ENCODE measurements around the gene CDC34.
A peak's percentile ranks its signal among the peaks of the same experiment; 100 is the strongest.

Gene CDC34

DNA sequence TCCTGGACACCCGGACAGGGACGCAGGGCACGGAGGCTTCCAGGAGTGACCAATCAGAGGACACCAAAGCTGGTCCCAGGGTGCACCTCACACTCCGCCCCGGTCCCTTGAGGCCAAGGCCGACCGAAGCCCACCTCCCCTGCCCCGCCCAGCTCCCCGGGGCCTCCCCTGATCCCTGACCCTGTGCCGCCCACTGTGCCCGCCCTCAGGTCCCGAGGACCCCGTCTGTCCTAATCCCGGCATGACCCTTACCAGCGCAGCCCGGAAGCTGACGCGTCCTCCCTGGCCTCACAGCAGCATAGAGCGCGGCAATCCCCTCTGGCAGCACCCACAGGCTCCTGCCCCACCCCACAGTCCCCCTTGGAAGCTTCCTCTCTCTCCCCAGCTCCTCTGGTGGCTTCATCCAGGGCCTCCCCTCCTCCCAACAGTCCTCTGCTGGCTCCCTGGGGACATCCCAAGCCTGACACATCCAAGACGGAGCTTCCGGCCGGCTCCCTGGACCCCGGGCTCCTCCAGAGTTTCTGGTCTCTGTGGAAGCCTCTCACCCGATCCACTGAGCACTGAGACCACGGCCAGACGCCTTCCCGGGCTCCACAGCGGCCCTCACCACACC, 7.4 kb upstream of the CDC34 start:
- DNase-seq, result peak; percentile 43

DNA sequence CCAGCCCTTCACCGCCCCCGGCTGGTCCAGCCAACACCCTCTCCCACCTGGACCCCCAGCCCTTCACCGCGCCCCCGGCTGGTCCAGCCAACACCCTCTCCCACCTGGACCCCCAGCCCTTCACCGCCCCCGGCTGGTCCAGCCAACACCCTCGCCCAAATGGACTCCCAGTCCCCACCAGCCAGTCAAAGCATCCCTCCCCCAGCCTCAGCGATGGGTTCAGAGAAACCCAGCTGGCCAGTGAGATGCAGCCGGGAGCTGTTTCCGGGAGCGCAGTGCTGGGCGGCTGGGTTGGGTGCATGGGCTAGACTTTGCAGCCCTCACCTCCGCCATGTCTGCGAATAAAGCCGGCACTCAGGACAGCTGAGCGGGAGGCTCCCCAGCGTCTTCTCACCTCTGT, 6.5 kb upstream of the CDC34 start:
- no peak for DNase-seq

GRCh38 chr19:525857-526419, 5.6 kb upstream of the CDC34 start:
- DNase-seq, result no peak

DNA sequence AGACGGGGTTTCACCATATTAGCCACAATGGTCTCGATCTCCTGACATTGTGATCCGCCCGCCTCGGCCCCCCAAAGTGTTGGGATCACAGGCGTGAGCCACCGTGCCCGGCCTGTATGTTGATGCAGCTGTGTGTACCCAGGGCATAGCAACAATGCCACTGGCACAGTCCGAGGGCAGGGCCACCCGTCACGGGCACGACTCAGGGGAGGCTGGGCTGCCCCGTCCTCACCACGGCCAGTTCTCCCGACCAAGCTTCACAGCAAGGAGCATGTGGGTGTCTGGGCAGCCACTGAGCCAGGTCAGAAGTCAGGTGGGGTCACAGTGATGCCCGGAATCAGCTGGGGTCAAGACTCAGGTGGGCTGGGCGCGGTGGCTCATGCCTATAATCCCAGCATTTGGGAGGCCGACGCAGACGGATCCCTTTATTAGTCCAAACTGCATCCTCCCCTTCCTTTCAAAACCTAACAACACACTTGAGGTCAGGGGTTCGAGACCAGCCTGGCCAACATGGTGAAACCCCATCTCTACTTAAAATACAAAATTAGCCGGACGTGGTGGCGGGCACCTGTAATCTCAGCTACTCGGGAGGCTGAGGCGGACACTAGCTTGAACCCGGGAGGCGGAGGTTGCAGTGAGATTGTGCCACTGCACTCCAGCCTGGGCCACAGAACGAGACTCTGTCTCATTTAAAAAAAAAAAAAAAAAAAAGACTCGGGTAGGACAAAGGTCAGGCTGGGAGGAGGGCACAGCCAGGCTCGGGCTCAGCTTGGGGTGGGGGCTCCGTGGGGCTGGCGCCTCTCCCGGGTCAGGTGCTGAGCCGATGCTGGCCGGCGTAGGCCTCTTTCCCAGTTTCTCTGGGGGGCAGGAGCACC, 1.2 kb upstream of the CDC34 start:
- DNase-seq, result no peak

DNA sequence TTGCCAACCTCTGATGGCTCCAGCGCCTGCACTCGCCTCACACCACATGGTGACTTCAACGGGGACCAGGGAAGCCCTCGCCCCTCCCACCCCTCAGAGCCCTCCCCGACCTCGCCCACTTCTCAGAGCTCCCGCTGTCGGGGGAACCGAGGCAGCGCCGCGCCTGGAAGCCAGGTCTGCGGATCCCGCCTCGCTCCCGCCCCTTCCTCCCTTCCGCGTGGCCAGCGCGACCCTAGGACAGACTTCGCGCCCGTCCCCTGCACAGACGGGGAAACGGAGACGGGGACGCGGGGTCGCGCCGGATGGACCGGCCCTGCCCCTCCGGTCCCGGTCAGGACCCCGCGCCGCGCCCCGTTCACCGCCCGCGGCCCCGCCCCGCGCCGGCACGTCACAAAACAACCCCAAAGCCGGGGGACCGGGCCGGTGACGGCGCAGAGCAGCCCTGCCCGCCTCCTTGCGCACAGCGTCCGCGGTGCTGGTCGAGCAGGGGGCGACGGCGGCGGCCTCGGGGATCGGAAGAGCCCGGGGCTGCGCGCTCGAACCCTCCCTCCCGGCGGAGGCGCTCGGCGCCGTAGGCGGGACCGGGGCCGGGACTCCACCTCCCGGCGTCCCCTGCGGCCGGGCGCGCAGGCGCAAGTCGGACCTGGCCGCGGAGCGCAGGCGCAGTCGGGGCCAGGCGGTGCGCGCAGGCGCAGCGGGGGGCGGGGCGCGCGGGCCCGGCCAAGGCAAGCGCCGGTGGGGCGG, 379 bp upstream of the CDC34 start:
- peak; percentile 93 for DNase-seq

DNA sequence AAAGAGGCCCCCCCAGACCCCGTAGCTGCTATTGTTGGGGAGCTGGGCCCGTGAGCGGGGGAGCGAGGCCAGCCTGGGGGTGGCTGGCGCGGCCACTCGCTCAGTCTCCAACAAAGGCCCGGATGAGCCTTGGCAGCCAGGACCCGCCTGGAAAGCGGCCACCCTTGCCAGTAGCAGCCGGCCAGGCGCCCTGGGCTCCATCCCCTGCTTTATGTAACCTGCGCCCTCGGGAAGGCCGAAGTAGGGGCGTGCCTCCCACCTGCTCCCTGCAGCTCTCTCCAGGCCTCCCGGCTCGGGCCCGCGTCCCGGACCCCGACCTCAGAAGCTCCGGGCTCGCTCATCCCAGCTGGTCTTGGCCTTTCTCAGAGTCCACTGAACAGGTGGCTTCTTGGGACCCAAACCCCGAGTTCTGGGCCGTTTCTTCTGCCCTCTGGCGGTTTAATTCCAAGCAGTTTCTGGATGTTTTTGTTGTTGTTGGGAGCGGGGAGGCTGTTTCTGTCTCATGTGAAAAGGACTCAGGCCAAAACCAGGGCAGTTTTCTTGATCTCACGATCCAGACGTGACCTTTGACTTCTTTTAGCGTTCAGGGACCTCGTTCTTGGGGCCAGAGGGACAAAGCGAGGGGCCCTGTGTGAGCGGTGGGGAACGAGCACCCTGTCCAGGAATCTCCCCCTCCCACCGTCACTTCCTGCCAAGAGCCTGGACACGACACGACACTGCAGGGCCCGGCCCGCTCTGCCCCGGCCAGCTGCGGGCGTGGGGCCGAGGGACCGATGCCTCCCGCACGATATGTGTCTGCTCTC, 1.2 kb downstream of the CDC34 start:
- peak; percentile 54 for DNase-seq

- peak; percentile 80 for DNase-seq
Measured at GRCh38 chr19:533364-534058, 2.0 kb downstream of the CDC34 start.

GRCh38 chr19:534088-534487, 2.5 kb downstream of the CDC34 start:
- DNase-seq, result no peak

DNA sequence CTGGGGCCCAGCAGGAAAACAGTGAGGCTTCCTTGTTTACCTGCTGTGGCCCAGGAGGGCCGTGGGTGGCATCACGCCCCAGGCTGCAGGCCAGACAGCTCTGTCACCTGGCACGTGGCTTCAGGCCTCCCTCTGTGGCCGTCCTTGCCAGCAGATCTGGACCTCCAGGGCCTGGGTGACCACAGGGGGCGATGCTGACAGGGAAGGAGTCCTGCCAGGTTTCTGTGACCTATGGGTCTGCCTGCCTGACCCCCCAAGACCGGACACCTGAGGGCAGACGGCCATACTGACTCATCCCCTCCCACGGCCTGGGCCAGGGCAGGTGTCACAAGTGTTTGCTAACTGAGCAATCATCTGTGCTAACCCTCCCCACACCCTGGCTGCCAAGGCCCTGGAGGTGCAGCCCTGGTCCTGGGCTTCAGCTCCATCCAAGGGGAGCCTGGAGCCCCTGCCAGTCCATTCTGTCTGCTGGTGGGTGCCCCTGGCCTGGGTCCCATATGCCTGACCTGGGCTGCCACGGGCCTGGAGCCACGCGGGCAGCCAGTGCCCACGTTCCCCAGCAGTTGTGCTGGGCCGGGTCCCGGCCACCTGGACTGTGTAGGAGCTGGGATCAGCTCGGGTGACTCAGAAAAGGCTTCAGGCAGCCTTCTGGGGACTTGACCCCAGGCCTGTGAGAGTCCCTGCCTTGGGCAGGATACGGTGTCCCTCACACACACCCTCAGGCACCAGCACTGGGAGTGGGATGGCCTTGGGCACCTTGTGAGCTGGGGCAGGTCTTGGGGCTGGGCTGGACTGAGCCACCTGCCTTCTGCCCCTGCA, 3.7 kb downstream of the CDC34 start:
- DNase-seq, result no peak

- no peak for DNase-seq
Measured at GRCh38 chr19:536031-536880, 4.7 kb downstream of the CDC34 start.

DNA sequence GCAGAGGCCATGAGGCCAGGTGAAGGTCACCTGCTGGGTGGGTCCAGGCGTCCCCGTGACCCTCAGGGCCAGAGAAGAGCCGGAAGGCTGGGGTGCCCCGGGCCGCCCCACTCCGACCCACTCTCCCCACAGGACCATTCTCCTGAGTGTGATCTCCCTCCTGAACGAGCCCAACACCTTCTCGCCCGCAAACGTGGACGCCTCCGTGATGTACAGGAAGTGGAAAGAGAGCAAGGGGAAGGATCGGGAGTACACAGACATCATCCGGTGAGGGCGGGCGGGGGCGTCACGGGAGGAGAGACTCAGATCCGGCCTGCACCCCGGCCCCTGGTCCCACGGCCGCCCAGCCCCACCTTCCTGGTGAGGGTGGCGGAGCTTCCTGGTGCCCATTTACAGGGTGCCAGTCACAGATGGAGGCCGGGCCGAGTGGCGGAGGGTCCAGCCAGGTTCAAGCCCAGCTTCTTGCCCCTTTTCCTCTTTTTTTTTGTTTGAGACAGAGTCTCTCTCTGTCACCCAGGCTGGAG, 5.4 kb downstream of the CDC34 start:
- no peak for DNase-seq

DNA sequence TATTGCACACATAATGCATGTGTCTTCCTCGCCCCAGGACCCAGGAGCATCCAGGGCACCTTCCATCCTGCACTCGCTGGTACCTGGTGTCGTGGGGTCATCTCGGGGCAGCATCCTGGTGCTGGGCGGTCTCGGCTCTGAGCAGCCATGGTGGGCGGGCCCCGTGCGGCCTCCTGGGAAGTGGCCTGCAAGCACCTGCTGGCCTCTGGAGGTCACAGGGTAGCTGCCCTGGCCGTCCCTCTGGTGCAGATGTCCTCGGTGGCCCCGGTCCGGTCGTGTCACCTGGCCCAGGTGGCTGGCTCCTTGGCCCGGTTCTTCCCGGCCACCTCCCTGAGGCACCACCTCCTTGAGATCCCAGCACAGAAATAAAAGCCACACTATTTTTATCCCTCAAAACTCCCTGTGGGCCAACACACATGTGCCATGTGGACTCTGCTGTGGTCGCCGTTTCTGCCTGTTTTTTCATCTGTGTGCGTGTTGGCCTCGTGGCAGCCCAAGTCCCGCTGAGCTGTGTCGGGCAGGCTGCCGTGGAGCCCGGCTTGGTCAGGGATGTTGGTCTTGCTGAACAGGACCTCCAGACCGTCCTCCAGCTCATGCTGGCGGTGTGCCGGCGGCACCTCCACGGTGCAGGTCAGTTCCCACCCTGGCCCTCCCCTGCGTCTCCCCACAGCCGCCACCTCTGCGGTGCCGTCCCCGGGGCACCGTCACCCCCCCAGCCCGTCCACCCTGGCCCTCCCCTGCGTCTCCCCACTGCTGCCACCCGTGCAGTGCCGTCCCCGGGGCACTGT, 7.3 kb downstream of the CDC34 start:
- DNase-seq, result no peak

DNA sequence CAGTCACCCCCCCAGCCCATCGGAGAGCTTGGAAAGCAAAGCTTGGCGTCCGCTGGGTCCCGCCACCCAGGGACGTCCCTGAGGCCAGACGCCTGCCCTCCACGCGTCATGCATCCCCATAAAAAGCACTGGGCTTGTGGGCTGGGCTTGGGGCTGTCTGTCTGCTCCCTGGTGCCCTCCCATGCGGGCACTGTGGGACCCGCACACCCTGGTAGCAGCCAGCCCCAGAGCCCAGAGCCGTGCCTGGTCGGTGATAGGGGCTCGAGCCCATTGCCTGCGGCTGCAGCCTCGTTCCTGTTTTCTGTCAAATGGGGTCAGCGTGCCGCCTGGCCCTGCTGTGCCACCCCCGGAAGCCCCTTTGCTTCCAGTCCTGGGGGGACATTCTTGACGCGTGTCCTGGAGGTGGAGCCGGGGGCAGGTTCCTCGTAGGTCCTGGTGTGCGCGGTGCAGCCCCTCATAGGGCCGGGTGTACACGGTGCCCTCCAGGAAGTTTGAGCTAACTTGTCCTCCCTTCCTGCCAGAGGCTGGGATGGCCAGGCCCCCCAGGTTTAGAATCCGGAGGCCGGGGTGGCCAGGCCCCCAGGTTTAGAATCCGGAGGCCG, 8.0 kb downstream of the CDC34 start:
- DNase-seq, result no peak

DNA sequence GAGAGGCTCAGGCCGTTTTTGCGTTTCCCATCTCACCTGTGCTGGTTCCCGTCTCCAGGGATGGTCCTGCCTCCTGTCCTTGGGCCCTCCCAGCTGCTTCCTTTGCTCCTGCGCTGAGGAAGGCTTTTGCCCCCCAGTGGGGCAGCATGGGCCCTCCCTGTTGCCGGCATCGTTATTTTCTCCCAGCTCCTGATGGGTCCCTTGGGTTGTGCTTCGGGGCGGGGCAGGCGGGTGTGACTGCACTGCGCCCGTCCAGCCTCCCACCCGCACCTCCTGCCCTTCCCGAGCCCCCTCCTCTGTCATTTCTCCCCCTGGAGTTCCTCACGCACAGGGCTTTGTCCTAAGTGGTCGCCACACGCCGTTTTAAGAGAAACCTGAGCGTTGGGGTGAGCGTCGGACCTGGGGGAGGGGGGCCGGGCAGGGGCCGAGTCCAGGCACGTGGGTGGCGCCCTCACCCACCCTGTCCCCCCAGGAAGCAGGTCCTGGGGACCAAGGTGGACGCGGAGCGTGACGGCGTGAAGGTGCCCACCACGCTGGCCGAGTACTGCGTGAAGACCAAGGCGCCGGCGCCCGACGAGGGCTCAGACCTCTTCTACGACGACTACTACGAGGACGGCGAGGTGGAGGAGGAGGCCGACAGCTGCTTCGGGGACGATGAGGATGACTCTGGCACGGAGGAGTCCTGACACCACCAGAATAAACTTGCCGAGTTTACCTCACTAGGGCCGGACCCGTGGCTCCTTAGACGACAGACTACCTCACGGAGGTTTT, 9.5 kb downstream of the CDC34 start:
- DNase-seq, result no peak

DNA sequence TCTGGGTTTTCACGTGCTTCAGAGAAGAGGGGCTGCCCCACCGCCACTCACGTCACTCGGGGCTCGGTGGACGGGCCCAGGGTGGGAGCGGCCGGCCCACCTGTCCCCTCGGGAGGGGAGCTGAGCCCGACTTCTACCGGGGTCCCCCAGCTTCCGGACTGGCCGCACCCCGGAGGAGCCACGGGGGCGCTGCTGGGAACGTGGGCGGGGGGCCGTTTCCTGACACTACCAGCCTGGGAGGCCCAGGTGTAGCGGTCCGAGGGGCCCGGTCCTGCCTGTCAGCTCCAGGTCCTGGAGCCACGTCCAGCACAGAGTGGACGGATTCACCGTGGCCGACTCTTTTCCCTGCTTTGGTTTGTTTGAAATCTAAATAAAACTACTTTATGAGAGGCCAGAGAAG, 10.1 kb downstream of the CDC34 start:
- DNase-seq, result no peak

DNA sequence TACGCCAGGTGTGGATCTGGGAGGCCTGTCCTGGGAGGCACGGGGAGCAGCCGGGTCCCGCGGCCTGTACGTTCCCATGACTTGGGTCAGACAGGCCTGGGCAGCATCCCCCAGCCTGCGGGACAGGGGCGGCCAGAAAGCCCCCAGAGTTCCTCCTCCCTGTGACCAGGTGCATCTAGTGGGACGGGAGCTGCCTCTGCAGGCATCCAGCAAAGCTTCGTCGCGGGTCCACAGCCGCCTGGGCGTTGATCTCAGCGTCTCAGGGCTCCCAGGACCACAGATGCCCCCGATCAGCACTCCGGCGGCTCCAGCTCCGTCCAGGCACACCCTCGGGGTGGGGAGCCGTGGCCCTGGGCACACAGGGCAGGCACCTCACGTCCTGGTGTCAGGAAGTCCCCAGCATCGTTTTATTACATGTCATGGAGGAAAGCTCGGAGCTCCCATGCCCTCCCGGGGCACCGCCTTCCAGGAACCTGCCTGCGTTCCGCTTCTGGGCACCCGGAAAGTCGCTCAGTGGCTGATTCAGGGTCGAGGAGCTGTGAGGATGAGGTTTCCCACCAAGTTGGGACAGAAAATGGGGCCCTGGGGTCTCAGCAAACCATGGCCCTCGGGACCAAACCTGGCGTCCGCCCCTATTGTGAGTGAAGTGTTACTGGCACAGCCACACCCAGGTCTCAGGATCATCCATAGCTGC, 10.8 kb downstream of the CDC34 start:
- no peak for DNase-seq
